IPS-15b (cell line): Measurements from ENCODE around the gene ZNF185.

Experiments used
- H3K27me3 ChIP-seq: one replicate; pipeline ENCODE4 v1.6.1; 2013; ENCODE audit warnings: low read length; ENCODE audit not compliant: control insufficient read depth, insufficient read depth
- H3K36me3 ChIP-seq: one replicate; pipeline ENCODE4 v1.6.1; 2013; ENCODE audit warnings: low read length; ENCODE audit not compliant: control insufficient read depth, insufficient read depth
- H3K4me1 ChIP-seq: one replicate; pipeline ENCODE4 v1.6.1; 2013; ENCODE audit warnings: mild to moderate bottlenecking, low read length; ENCODE audit not compliant: control insufficient read depth, insufficient read depth
- H3K4me3 ChIP-seq: one replicate; pipeline ENCODE4 v1.5.1; 2013; ENCODE audit warnings: low read depth, low read length
- H3K9ac ChIP-seq: one replicate; pipeline ENCODE4 v1.6.1; 2013; ENCODE audit warnings: low read depth, mild to moderate bottlenecking, low read length
- H3K9me3 ChIP-seq: one replicate; pipeline ENCODE4 v1.6.1; 2013; ENCODE audit warnings: mild to moderate bottlenecking, low read length; ENCODE audit not compliant: control insufficient read depth, insufficient read depth

The ZNF185 gene

GRCh38 chrX:152896450-152896849, 1.4 kb upstream of the ZNF185 start:
- H3K27me3 ChIP-seq = no peaks in the 10 kb centered on the region
- H3K9ac ChIP-seq = no peak overlapping the region
- no peaks in the 10 kb centered on the region for H3K36me3 ChIP-seq
- no peak overlapping the region for H3K4me3 ChIP-seq
- H3K4me1 ChIP-seq = peaks cover 4% of the 10 kb centered on the region
- no peaks in the 10 kb centered on the region for H3K9me3 ChIP-seq

GRCh38 chrX:152898442-152898841, 575 bp downstream of the ZNF185 start:
- Histone ChIP-seq H3K9ac (no peak overlapping the region), H3K36me3 (no peaks in the 10 kb centered on the region), H3K9me3 (no peaks in the 10 kb centered on the region), H3K4me1 (no peaks in the 10 kb centered on the region), H3K4me3 (peak overlapping the region; percentile 37), H3K27me3 (no peaks in the 10 kb centered on the region)

GRCh38 chrX:152899111-152899873, 1.4 kb downstream of the ZNF185 start:
- Histone ChIP-seq H3K4me1 (peaks cover 2% of the 10 kb centered on the region), H3K9me3 (no peaks in the 10 kb centered on the region), H3K27me3 (no peaks in the 10 kb centered on the region), H3K4me3 (no peak overlapping the region), H3K9ac (no peak overlapping the region), H3K36me3 (no peaks in the 10 kb centered on the region)

- Histone ChIP-seq H3K9ac (no peak overlapping the region), H3K9me3 (no peaks in the 10 kb centered on the region), H3K36me3 (no peaks in the 10 kb centered on the region), H3K27me3 (no peaks in the 10 kb centered on the region), H3K4me3 (no peak overlapping the region), H3K4me1 (peaks cover 2% of the 10 kb centered on the region)
These were observed 2.2 kb downstream of the ZNF185 start for GRCh38 chrX:152899874-152900719.

- Histone ChIP-seq H3K4me3 (no peak overlapping the region), H3K4me1 (peaks cover 2% of the 10 kb centered on the region), H3K9ac (no peak overlapping the region), H3K36me3 (no peaks in the 10 kb centered on the region), H3K9me3 (no peaks in the 10 kb centered on the region), H3K27me3 (peaks cover under 1% of the 10 kb centered on the region)
These were observed 3.1 kb downstream of the ZNF185 start for GRCh38 chrX:152900937-152901445.

GRCh38 chrX:152901816-152902501, 4.1 kb downstream of the ZNF185 start:
- H3K9ac ChIP-seq = no peak overlapping the region
- peaks cover 2% of the 10 kb centered on the region for H3K27me3 ChIP-seq
- H3K4me3 ChIP-seq = no peak overlapping the region
- peaks cover 2% of the 10 kb centered on the region for H3K4me1 ChIP-seq
- no peaks in the 10 kb centered on the region for H3K9me3 ChIP-seq
- H3K36me3 ChIP-seq = no peaks in the 10 kb centered on the region

- Histone ChIP-seq H3K36me3 (no peaks in the 10 kb centered on the region), H3K9me3 (no peaks in the 10 kb centered on the region), H3K27me3 (peaks cover 2% of the 10 kb centered on the region), H3K4me1 (peaks cover 2% of the 10 kb centered on the region), H3K4me3 (no peak overlapping the region), H3K9ac (no peak overlapping the region)
These were observed 4.6 kb downstream of the ZNF185 start for GRCh38 chrX:152902502-152902820.

- H3K4me1 ChIP-seq = peaks cover 2% of the 10 kb centered on the region
- peaks cover 2% of the 10 kb centered on the region for H3K27me3 ChIP-seq
- no peaks in the 10 kb centered on the region for H3K9me3 ChIP-seq
- no peaks in the 10 kb centered on the region for H3K36me3 ChIP-seq
- no peak overlapping the region for H3K9ac ChIP-seq
- no peak overlapping the region for H3K4me3 ChIP-seq
These were observed 5.7 kb downstream of the ZNF185 start for GRCh38 chrX:152903589-152903988.

- H3K9me3 ChIP-seq = no peaks in the 10 kb centered on the region
- peaks cover 2% of the 10 kb centered on the region for H3K4me1 ChIP-seq
- H3K9ac ChIP-seq = no peak overlapping the region
- H3K4me3 ChIP-seq = peak overlapping the region; percentile 26
- H3K36me3 ChIP-seq = no peaks in the 10 kb centered on the region
- peaks cover 2% of the 10 kb centered on the region for H3K27me3 ChIP-seq
These were observed 6.5 kb downstream of the ZNF185 start for GRCh38 chrX:152904151-152905080.

- no peak overlapping the region for H3K9ac ChIP-seq
- peaks cover 2% of the 10 kb centered on the region for H3K27me3 ChIP-seq
- no peaks in the 10 kb centered on the region for H3K36me3 ChIP-seq
- H3K9me3 ChIP-seq = no peaks in the 10 kb centered on the region
- H3K4me1 ChIP-seq = peaks cover 2% of the 10 kb centered on the region
- no peak overlapping the region for H3K4me3 ChIP-seq
These were observed 7.2 kb downstream of the ZNF185 start for GRCh38 chrX:152905081-152905420.

GRCh38 chrX:152907084-152907651, 9.3 kb downstream of the ZNF185 start:
- peak overlapping the region; percentile 30 for H3K4me3 ChIP-seq
- peaks cover 2% of the 10 kb centered on the region for H3K4me1 ChIP-seq
- no peak overlapping the region for H3K9ac ChIP-seq

More at GRCh38 chrX:152907084-152907651, 9.3 kb downstream of the ZNF185 start:
- Histone ChIP-seq H3K36me3 (no peaks in the 10 kb centered on the region), H3K27me3 (peaks cover 2% of the 10 kb centered on the region), H3K9me3 (no peaks in the 10 kb centered on the region)
